Mesenchymal stem cell (in vitro differentiated cells and primary cell): ENCODE measurements around the gene PRPS1.

Experiments
- DNase-seq: peaks from one replicate; pipeline ENCODE4 v3.0.0-alpha.2; 2013
- H2AFZ ChIP-seq: one replicate; pipeline ENCODE4 v1.6.1; 2013; ENCODE audit warnings: low read depth, mild to moderate bottlenecking, control low read depth, inconsistent platforms, low read length, moderate library complexity
- H2AK5ac ChIP-seq: 2 replicates; pipeline ENCODE4 v1.6.1; 2013; ENCODE audit warnings: low read length, moderate library complexity, mild to moderate bottlenecking, inconsistent platforms; ENCODE audit not compliant: severe bottlenecking
- H2BK120ac ChIP-seq: one replicate; pipeline ENCODE4 v1.6.1; 2013; ENCODE audit warnings: low read depth, mild to moderate bottlenecking, inconsistent platforms, low read length, moderate library complexity
- H2BK12ac ChIP-seq, 2 experiments: one replicate each; pipeline ENCODE4 v1.6.1; 2013; ENCODE audit warnings: inconsistent platforms in 2 of 2, low read length in 2 of 2, mild to moderate bottlenecking in 2 of 2, moderate library complexity in 2 of 2, control low read depth in 1 of 2
- H2BK15ac ChIP-seq: one replicate; pipeline ENCODE4 v1.6.1; 2013; ENCODE audit warnings: mild to moderate bottlenecking, low read depth, inconsistent platforms; ENCODE audit not compliant: poor library complexity, severe bottlenecking
- H2BK5ac ChIP-seq: 2 replicates; pipeline ENCODE4 v1.6.1; 2013; ENCODE audit warnings: low read depth, mild to moderate bottlenecking, low read length, control low read depth, inconsistent platforms; ENCODE audit not compliant: poor library complexity, severe bottlenecking
- H3K14ac ChIP-seq, 2 experiments: one replicate each; pipeline ENCODE4 v1.6.1; 2013; ENCODE audit warnings: inconsistent platforms in 2 of 2, low read length in 2 of 2, control low read depth in 1 of 2, mild to moderate bottlenecking in 1 of 2, moderate library complexity in 1 of 2
- H3K18ac ChIP-seq, 2 experiments: one replicate each; pipeline ENCODE4 v1.6.1; 2013; ENCODE audit warnings: inconsistent platforms in 2 of 2, low read length in 2 of 2, control low read depth in 1 of 2, low read depth in 1 of 2, mild to moderate bottlenecking in 1 of 2
- H3K23ac ChIP-seq, 2 experiments: one replicate each; pipeline ENCODE4 v1.6.1; 2013; ENCODE audit warnings: inconsistent platforms in 2 of 2, low read length in 2 of 2, mild to moderate bottlenecking in 2 of 2, moderate library complexity in 2 of 2, control low read depth in 1 of 2
- H3K27ac ChIP-seq: 2 replicates; pipeline ENCODE4 v1.5.1; 2013; ENCODE audit warnings: mild to moderate bottlenecking, moderate library complexity, low read length, control low read depth, inconsistent platforms; ENCODE audit not compliant: poor library complexity, severe bottlenecking
- H3K27me3 ChIP-seq, 2 experiments: 2 replicates each; pipeline versions ENCODE4 v1.6.1 to v1.7.0; 2013; ENCODE audit warnings: low read length in 2 of 2, mild to moderate bottlenecking in 2 of 2, moderate library complexity in 2 of 2, control low read depth in 1 of 2, inconsistent platforms in 1 of 2; ENCODE audit not compliant: control insufficient read depth in 1 of 2, insufficient read depth in 1 of 2
- H3K36me3 ChIP-seq, 2 experiments: 2 replicates each; pipeline versions ENCODE4 v1.6.1 to v1.7.0; 2013; ENCODE audit warnings: low read length in 2 of 2, control low read depth in 1 of 2, inconsistent platforms in 1 of 2, low read depth in 1 of 2, mild to moderate bottlenecking in 1 of 2; ENCODE audit not compliant: insufficient read depth in 2 of 2, control insufficient read depth in 1 of 2
- H3K4ac ChIP-seq, 2 experiments: one replicate each; pipeline ENCODE4 v1.6.1; 2013; ENCODE audit warnings: inconsistent platforms in 2 of 2, low read length in 2 of 2, mild to moderate bottlenecking in 2 of 2, moderate library complexity in 2 of 2, control low read depth in 1 of 2, low read depth in 1 of 2
- H3K4me1 ChIP-seq: 2 replicates; pipeline ENCODE4 v1.6.1; 2013; ENCODE audit warnings: low read depth, low read length, control low read depth; ENCODE audit not compliant: control insufficient read depth, insufficient read depth
- H3K4me2 ChIP-seq: 2 replicates; pipeline ENCODE4 v1.6.1; 2013; ENCODE audit warnings: low read length, mild to moderate bottlenecking, inconsistent platforms; ENCODE audit not compliant: poor library complexity, severe bottlenecking
- H3K4me3 ChIP-seq, 2 experiments: 2 replicates each; pipeline versions ENCODE4 v1.5.1 to v1.7.0; 2013; ENCODE audit warnings: low read length in 2 of 2, mild to moderate bottlenecking in 2 of 2, control low read depth in 1 of 2, low read depth in 1 of 2; ENCODE audit not compliant: insufficient read depth in 1 of 2
- H3K79me1 ChIP-seq: replicated peaks from 2 replicates; pipeline ENCODE4 v1.6.1; 2013; ENCODE audit warnings: mild to moderate bottlenecking, control low read depth, low read length, inconsistent platforms; ENCODE audit not compliant: poor library complexity, severe bottlenecking
- H3K9ac ChIP-seq: 2 replicates; pipeline ENCODE4 v1.7.0; 2013; ENCODE audit warnings: mild to moderate bottlenecking, low read length, moderate library complexity
- H3K9me3 ChIP-seq: 2 replicates; pipeline ENCODE4 v1.7.0; 2013; ENCODE audit warnings: mild to moderate bottlenecking, low read length; ENCODE audit not compliant: control insufficient read depth
- H4K8ac ChIP-seq: one replicate; pipeline ENCODE4 v1.6.1; 2013; ENCODE audit warnings: inconsistent platforms, mild to moderate bottlenecking, low read length, moderate library complexity
- H4K91ac ChIP-seq: one replicate; pipeline ENCODE4 v1.6.1; 2013; ENCODE audit warnings: mild to moderate bottlenecking, low read length, inconsistent platforms
- WGBS: methylation state at CpG from one replicate; pipeline ENCODE4 v1.1.7; 2013; ENCODE audit warnings: mixed read lengths; 5-methylcytosine and 5-hydroxymethylcytosine counted together

Gene PRPS1

GRCh38 chrX:107646735-107647134 lies 18.4 kb downstream of the PRPS1 start:
- H3K4me2 ChIP-seq = no peak overlapping the region
- no peak overlapping the region for H2BK5ac ChIP-seq
- H3K9ac ChIP-seq = no peak overlapping the region
- WGBS = no CpG with 5 or more reads among the region's 2 CpGs
- H3K23ac ChIP-seq = no peak overlapping the region
- H3K27ac ChIP-seq = no peak overlapping the region
- peaks cover 0 to 19% of the 10 kb centered on the region in 2 experiments for H3K27me3 ChIP-seq
- peaks cover 5% of the 10 kb centered on the region for H3K79me1 ChIP-seq
- no peak overlapping the region for H2BK120ac ChIP-seq
- H3K4me1 ChIP-seq = no peaks in the 10 kb centered on the region
- no peak overlapping the region for H3K18ac ChIP-seq
- no peak overlapping the region for H4K8ac ChIP-seq
- H3K14ac ChIP-seq = no peak overlapping the region
- no peak overlapping the region for H2BK12ac ChIP-seq
- H3K4ac ChIP-seq = no peak overlapping the region
- H3K9me3 ChIP-seq = no peaks in the 10 kb centered on the region
- H4K91ac ChIP-seq = no peak overlapping the region
- H3K4me3 ChIP-seq = no peak overlapping the region
- no peak overlapping the region for H2AK5ac ChIP-seq
- no peak overlapping the region for H2AFZ ChIP-seq
- no peak for DNase-seq
- peaks cover 14 to 51% of the 10 kb centered on the region in 2 experiments for H3K36me3 ChIP-seq
- H2BK15ac ChIP-seq = no peak overlapping the region

GRCh38 chrX:107648332-107648731 lies 20.0 kb downstream of the PRPS1 start:
- Histone ChIP-seq H3K23ac (no peak overlapping the region), H3K36me3 (peaks cover 19 to 49% of the 10 kb centered on the region in 2 experiments), H3K9ac (no peak overlapping the region), H3K4me1 (no peaks in the 10 kb centered on the region), H3K27ac (no peak overlapping the region), H3K79me1 (peaks cover 5% of the 10 kb centered on the region), H3K4me3 (no peak overlapping the region), H3K4me2 (no peak overlapping the region), H3K14ac (no peak overlapping the region), H2BK15ac (no peak overlapping the region), H4K8ac (no peak overlapping the region), H4K91ac (no peak overlapping the region), H2BK12ac (no peak overlapping the region), H3K27me3 (peaks cover 0 to 7% of the 10 kb centered on the region in 2 experiments), H2AFZ (no peak overlapping the region), H2AK5ac (no peak overlapping the region), H3K4ac (no peak overlapping the region), H2BK5ac (no peak overlapping the region), H3K18ac (no peak overlapping the region), H2BK120ac (no peak overlapping the region), H3K9me3 (no peaks in the 10 kb centered on the region)
- DNase-seq = no peak
- WGBS = 100% methylated on average over 1 of the region's 4 CpGs

- Histone ChIP-seq H3K9me3 (no peaks in the 10 kb centered on the region), H2AK5ac (no peak overlapping the region), H2BK15ac (no peak overlapping the region), H3K4ac (no peak overlapping the region), H3K27me3 (peaks cover 0 to 20% of the 10 kb centered on the region in 2 experiments), H3K18ac (peak overlapping the region in 1 of 2 experiments; percentile 62), H3K4me2 (no peak overlapping the region), H4K8ac (no peak overlapping the region), H4K91ac (peak overlapping the region; percentile 50), H3K4me1 (peaks cover 9% of the 10 kb centered on the region), H2BK12ac (no peak overlapping the region), H2BK120ac (no peak overlapping the region), H2AFZ (no peak overlapping the region), H3K27ac (peak overlapping the region; percentile 23), H3K79me1 (no peaks in the 10 kb centered on the region), H3K23ac (no peak overlapping the region), H3K14ac (no peak overlapping the region), H2BK5ac (no peak overlapping the region), H3K9ac (peak overlapping the region; percentile 72), H3K36me3 (peaks cover 5 to 14% of the 10 kb centered on the region in 2 experiments), H3K4me3 (no peak overlapping the region)
- 0% methylated on average over 2 of the region's 2 CpGs for WGBS
- no peak for DNase-seq
These were observed 26.2 kb downstream of the PRPS1 start for GRCh38 chrX:107654566-107654871.

- peaks cover 9% of the 10 kb centered on the region for H3K4me1 ChIP-seq
- H3K14ac ChIP-seq = no peak overlapping the region
- DNase-seq = peak; percentile 94
- H3K27ac ChIP-seq = peak overlapping the region; percentile 37
- H2BK12ac ChIP-seq = no peak overlapping the region
- H2BK5ac ChIP-seq = no peak overlapping the region
- no peak overlapping the region for H4K91ac ChIP-seq
- no peak overlapping the region for H2AK5ac ChIP-seq
- H2AFZ ChIP-seq = no peak overlapping the region
- H3K23ac ChIP-seq = no peak overlapping the region
- peak overlapping the region; percentile 60 for H3K9ac ChIP-seq
- WGBS = 29% methylated on average over 9 of the region's 22 CpGs
- no peak overlapping the region for H4K8ac ChIP-seq
- peak overlapping the region; percentile 6 for H3K4me2 ChIP-seq
- no peaks in the 10 kb centered on the region for H3K9me3 ChIP-seq
- peaks cover 5 to 8% of the 10 kb centered on the region in 2 experiments for H3K36me3 ChIP-seq
- no peak overlapping the region for H2BK120ac ChIP-seq
- no peak overlapping the region for H2BK15ac ChIP-seq
- H3K4me3 ChIP-seq = peak overlapping the region in 1 of 2 experiments; percentile 57
- peak overlapping the region in 1 of 2 experiments; percentile 66 for H3K18ac ChIP-seq
- H3K79me1 ChIP-seq = no peaks in the 10 kb centered on the region
- no peak overlapping the region for H3K4ac ChIP-seq
- H3K27me3 ChIP-seq = peaks cover 0 to 20% of the 10 kb centered on the region in 2 experiments
These were observed 26.8 kb downstream of the PRPS1 start for GRCh38 chrX:107654872-107655761.
